NCI-H2196 (cell line): ENCODE measurements around the gene GNAQ.
A peak's percentile ranks its signal among the peaks of the same experiment; 100 is the strongest.
"Not testable (repeated sequence)": the region's sequence is repeated elsewhere in the genome, so short reads cannot be mapped to it uniquely, and the experiment has no call there.

Source experiments
- DNase-seq: peaks from one replicate; lab custom pipeline; 2025; ENCODE audit not compliant: unreplicated experiment; lab: John Stamatoyannopoulos, UW

Gene GNAQ

DNA sequence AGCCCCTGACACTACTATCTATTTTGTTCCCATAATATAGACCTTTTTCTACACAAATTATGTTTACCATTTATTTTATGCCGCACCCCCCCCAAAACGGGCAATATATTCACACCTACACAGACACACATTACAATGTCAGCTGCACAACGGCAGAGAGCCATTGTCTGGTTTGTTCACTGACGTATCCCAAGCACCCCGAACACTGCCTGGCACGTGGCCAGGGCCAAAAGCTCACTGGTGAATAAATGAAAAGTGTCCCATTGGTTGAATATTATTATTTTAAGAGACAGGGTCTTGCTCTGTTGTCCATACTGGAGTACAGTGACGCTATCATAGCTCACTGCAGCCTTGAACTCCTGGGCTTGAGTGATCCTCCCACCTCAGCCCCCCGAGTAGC is 150.5 kb downstream of the GNAQ start:
- DNase-seq, result no peak

DNA sequence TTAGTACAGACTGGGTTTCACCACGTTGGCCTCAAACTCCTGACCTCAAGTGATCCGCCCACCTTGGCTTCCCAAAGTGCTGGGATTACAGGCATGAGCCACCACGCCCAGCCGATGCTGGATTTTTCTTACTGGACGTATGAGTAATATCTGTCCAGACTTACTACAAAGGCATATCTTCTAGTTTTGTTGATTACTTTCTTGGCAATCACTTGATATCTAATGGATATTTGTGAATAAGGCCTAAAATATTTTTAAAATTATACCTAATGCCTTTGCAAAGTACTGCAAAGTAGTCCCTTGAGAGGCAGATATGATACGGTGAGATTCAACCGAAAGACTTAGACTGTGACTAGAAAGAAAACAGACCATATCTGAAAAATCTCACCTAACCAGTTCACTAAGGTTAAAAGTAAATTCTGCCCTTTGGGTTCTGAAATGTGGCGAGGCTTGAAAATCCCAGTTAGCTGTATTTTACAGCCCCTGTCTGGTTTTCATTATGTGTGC is 152.1 kb downstream of the GNAQ start:
- no peak for DNase-seq

DNA sequence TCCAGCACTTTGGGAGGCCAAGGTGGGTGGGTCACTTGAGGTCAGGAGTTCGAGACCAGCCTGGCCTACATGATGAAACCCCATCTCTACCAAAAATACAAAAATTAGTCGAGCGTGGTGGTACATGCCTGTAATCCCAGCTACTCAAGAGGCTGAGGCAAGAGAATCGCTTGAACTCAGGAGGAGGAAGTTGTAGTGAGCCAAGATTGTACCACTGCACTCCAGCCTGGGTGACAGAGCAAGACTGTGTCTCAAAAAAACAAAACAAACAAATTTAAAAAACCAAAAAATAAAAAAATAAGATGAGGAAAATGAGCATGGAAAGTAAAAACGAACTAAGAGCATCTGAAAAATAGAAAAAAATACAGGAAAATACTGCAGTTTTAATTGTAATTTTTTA is 152.8 kb downstream of the GNAQ start:
- not testable (repeated sequence) for DNase-seq

DNA sequence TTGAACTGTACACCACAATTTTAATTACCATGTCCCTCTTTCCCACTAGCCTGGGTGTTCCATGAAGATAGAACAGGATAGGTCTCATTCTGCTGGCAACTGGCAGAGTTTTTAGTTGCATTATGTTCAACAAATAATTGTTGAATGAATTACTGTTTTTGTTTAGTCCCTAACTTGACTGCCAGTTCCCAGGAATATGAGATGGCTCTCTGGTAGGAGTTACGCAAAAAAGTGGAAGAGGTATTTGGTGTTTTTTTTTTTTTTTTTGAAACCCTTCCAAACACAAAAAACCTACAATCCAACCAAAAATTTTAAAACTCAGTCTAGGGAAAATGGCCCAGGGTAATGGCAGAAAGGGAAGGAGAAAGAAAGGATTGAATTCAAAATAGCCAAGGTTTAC is 153.6 kb downstream of the GNAQ start:
- no peak for DNase-seq

DNA sequence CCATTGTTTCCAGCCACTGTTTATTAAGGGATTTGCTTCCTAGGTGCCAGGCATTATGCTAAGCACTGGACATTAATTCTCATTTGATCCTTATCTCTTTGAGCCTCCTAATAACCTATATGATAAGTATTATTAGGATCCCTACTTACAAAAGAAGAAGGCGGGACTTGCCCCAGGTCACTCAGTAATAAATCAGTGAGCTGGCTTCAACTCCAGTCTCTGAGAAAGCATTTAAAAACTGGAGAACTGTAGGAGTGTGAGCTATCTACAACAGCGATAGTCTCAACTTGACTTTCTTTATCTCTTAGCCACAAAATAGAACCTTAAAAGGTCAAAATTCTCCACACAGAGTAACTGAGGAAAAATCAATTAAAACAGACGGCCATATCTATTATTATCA is 155.0 kb downstream of the GNAQ start:
- DNase-seq, result no peak

DNA sequence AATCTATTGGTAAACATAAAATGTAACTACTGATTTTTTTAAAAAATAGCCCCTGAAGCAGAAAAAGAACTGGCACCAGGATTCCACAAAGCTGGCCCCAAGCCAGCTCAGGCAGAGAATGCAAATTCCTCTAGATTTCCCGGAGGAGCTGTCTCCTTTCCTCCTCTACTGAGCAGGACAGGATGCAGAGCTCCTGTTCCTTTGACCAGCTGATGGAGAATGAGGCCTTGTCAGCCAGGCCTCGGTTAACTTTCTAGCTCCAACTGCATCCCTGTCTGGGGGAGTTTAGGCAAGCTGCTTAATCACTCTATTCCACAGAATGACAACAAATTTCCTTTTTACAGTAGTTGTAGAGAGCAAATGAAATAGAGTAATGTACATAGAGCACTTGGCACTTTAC is 155.5 kb downstream of the GNAQ start:
- DNase-seq, result no peak

DNA sequence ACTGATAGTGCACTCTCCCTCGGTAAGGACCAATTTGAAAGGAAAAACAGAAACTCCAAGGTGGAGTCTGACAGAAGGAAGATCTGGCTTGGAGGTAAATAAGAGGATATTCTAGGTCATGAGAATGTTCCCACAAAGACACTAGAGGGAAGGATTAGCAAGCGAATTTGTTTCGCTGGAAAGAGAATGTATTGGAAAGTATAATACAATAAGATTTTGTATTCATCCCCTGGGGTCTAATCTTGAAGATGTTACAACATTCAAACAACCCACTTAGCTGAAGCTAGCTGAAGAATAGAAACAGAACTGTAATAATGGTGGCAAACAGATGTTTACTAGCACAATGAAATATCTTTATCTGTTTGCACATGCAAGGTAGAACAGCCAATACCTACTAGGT is 158.7 kb downstream of the GNAQ start:
- no peak for DNase-seq

DNA sequence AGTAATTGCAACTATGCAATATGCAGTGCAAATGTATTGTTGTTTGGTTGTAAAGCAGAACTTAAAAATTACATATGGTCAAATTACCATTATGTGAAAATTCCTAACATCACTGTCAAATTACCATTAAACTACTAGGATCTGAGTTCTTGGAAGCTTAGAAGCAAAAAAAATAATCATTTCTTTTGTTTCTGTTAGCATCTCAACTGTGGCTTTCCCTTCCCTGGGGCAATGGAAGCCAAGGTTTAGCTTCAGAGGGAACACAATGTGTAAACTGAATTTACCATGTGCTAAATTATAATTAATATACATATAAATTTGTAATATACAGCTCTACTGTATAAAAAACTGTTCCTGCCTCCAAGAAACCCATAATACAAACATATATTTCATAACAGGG is 159.4 kb downstream of the GNAQ start:
- no peak for DNase-seq

DNA sequence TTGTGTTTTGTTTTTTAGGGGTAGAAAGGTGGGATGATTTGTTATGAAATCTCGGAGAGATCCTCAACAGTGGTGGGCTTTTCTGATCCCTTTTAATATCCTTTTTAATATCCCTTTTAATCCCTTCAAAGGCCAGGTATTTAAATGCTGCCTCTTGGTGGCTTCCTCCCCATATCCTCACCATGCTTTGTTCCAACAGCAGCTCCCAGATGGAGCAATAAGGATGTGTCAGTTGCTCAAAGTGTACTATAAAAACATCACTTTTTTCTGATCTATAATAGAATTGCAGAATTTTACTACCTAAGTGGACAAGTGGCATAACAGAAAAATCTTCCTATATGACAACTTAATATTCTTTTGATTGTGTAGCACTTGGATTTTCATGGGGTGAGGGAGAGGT is 160.1 kb downstream of the GNAQ start:
- DNase-seq, result no peak

DNA sequence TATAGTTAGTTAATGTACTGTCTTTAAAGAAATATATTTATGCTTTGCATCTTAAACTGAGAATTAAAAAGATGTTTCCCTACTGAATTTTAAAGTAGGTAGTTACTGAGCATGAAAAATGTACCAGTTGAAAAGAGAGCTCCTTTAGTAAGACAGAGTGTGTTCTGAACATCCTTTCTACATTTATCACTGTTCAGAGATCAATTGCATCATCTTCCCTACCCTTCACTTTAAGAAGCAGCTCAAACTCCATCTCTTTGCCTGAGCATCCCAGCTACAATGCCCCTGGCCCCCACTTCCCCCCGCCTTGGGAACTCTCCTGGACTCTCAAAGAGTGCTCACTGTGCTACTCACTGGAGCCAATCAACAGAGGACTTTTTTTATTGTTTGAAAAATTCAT is 164.7 kb downstream of the GNAQ start:
- no peak for DNase-seq

DNA sequence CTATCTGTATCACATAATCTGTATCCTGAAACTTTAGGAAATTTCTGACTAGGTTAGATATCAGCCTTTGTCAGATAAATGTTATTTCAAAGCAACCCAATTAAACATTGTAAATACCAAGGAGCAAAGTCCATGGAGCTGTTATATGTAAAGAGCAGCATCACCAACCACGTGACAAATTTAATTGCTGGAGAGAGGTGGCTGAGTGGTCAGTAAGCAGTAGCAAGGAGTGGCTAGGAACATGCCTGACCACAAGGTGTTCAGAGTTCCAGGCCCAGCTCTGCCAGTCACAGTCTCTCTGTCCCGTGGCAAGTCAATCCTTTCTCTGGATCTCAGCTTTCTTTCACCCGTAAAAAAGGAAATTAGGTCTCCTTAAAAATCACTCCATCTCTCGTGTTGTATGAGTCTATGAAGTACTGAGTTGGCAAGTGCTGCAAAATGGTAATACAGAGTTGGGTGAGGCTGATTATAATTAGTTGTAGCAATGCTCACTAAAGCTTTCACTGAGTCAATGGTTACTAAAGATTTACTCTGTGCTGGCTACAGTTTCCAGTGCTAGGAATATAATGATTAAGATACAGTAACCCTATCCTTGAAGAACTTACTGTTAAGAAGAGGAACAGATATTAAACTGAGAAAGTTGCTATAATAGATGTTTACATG is 166.1 kb downstream of the GNAQ start:
- DNase-seq, result no peak

DNA sequence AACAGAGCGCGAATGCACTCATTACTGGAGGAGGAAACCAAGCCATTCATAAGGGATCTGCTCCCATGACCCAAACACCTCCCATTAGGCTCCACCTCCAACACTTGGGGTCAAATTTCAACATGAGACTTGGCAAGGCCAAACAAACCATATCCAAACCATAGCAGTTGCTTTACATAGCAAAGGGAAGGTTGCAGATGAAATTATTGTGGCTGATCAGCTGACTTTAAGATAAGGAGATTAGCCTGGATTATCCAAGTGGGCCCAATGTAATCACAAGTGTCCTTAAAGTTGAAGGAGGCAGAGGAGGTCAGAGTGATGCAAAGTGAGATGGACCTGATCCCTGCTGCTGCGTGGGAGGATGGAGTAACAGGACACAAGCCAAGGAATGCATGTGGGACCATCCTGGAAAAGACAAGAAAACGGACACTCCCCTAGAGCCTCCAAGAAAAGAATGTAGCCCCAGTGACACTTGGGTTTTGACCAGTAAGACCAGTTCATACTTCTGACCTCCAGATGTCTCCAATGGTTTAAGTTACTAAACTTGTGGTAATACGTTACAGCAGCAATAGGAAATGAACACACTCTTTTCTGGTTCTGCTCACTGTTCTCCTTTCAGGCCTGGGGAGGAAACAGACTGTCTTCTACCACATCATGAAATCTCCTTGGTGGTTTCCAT is 167.3 kb downstream of the GNAQ start:
- DNase-seq, result no peak

DNA sequence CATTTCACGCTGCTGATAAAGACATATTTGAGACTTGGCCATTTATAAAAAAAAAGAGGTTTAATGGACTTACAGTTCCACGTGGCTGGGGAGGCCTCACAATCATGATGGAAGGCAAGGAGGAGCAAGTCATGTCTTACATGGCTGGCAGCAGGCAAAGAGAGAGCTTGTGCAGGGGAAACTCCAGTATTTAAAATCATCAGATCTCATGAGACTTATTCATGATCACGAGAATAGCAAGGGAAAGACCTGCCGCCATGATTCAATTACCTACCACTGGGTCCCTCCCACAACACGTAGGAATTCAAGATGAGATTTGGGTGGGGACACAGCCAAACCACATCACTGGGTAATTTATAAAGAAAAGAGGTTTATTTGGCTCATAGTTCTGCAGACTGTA is 168.0 kb downstream of the GNAQ start:
- DNase-seq, result not testable (repeated sequence)

DNA sequence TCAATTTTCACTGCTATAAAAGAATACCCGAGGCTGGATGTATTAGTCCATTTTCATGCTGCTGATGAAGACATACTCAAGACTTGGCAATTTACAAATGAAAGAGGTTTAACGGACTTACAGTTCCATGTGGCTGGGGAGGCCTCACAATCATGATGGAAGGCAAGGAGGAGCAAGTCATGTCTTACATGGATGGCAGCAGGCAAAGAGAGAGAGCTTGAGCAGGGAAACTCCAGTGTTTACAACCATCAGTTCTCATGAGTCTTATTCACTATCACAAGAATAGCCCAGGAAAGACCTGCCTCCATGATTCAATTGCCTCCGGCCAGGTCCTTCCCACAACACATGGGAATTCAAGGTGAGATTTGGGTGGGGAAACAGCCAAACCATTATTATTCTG is 170.7 kb downstream of the GNAQ start:
- DNase-seq, result not testable (repeated sequence)

DNA sequence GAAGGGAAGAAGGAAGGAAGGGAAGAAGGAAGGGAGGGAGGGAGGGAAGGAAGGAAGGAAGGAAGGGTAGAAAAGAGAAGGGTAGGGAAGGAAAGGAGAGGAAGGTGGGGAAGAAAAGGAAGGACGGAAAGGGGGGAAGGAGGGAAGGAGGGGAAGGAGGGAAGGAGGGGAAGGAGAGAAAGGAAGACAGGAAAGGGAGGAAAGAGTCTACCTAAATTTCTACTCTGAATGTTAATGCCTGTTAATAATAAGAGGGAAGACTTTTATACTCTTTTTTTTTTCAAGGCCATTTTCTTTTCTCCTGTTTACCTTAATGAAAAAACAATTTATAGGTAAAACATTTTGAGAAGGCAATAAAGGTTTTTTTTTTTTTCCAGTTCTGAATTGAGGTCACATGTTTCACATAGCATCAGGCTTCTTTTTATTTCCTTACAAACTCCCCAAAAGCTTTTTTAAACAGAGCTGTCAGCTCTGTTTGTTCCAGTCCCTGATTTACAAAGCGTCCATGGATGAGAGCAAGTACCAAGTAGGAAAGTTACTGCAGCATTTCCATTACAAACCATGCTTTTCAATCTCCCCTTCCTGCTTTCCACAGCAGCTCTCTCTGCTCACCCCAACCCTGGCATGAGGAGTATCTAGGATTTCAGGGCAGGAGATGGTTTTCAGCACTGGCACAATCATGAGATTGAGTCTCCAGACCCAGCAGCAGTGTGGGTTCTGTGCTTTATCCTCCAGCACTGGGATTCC is 173.9 kb downstream of the GNAQ start:
- no peak for DNase-seq

DNA sequence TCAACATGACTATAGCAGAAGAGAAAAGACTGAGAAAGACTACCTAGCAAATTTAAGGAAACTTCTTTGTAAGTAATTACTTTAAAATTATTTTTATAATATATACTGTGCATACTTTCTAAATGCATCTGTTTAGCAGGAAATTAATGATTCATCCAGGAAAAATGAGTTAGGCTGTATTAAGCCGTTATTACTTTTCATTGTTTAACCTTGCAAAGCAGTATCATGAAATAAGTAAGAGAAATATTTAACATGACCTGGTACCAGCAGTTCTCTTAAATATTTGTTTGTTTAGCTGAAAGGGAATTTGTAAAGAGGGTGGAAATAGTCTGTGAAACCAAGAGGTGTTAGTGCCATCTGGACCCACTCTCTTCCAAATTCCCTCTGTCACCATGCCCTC is 175.0 kb downstream of the GNAQ start:
- no peak for DNase-seq

DNA sequence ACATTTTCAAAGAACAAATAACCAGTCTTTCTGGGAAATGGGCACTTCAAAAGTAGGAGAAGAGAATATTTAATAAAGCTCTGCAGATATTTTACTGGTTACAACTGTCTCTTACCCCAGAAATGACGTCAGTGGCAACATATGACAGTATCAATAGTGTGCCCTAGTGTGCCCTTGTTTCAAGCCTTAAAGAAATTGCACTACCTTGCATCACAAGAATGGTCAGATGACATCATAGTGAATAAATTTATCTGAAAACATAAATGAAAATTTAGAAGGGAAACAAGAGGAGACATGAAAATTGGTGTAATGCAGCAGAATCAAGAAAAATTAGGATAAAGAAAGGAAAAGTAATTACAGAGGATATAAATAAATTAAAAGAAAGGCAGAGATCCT is 176.7 kb downstream of the GNAQ start:
- DNase-seq, result no peak

DNA sequence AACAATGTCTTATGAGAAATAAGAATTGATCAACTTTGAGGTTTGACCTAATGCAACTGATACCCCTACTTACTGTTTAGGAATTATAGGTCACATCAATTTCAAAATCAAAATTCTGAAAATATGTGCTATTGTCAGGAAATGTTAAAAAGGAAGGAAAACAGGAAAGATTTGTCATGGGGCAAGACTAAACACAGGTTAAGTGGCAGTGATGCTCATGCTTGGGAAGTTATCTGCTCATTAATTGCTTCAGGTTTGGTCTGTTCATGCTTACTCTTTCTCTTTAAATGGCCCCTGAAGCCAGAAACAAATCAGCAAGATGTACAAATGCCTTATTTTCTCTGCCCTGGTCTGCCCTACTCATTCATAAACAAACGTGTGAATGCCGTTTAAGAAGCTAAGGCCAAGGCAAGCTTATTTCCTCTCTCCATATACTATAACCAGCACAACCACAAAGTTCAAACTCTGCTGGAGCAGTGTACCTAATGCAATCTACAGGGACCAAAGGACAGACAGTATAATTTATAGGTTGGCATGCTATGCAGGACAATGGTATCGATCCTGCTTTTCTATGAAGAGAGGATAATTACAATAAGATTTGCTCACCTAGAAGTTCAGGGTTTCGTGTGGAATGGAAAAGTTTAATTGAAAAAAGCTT is 177.2 kb downstream of the GNAQ start:
- no peak for DNase-seq

DNA sequence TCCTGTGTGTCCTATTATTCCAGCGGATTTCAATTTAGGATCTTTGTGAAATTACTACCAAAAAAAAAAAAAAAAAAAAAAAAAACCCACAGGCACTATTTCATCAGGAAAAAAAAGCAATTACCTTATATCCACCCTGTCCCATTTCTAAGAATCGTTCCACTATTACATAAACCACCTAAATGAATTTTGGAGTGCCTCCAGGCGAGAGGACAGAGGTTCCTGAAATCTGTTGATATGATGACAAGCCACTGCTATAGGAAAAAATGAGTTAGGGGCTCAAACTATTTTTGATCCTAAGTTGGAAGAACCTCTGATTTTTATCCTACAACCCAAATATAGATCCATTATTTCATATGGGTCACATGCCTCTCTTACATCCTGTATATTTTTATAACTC is 177.9 kb downstream of the GNAQ start:
- no peak for DNase-seq

DNA sequence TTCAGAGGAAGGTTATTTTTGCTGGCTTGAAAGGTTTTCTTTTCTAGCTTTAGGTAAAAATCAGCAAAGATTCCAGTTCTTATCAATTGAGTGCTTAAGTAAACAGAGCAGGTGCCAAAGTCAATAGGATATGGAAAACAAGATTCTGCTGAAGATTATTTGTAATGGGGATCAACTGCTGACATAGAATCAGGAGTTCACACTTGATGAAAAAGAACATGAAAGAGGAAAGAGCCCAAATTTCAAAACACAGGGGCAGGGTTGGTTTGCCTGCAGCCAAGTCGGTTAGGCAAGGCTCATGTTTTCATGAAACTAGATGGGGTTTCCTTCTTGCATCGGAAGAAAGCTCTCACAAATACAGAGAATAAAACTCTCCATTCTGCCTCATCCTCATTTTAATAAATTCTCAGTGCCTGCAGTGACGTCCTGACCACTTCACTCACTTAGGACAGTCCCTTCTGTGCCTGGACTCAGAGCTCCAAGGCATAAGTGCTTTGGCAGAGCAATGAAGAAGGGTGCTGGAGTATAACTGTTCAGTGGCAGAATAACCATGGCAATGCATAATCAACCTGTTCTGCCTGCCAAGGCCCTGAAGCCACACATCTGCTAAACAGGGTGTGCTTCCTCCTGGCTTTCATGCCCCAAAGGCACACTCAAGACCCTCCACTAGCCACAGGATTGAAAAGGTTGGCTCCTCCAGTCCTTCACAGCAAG is 179.6 kb downstream of the GNAQ start:
- peak; percentile 16 for DNase-seq

DNA sequence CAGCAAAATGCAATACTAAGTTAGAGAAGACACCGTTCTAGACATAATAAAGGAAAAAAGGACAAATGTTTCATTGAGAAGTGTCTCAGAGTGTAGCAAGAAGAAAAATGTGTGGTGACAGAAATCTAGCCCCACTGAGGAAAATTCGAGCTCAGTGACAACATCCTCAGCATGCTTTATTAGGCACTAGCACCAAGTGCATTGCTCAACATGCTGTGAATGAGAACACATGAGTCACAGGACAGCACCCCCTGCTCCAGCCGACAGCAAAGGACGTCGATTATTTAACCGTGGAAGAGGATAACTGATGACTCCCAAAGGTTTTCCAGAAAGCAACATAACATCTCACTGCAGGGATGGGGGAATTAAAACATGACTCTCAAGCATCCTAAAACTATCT is 182.7 kb downstream of the GNAQ start:
- DNase-seq, result no peak
